ENCODE measurements around the gene BAG2. TPM values are rescaled to one million over a fixed set of nuclear protein-coding genes. Genes with fewer than 3 reads are reported as not detected.

The BAG2 gene
- 14.0 TPM for total RNA-seq (2021; ENCODE audit: unreplicated experiment)
- polyA plus RNA-seq (2012; ENCODE audit: insufficient read length) = 6.4 TPM
- percentile 93 among the genes with signal in this experiment for Bru-seq, nascent RNA
- percentile 94 among the genes with signal in this experiment for BruChase-seq, experiment 1, labeled RNA remaining after a 2-hour chase
- BruChase-seq, experiment 2, labeled RNA remaining after a 6-hour chase = percentile 90 among the genes with signal in this experiment
- long read RNA-seq, full-length matches to known transcripts = 114 of 135 reads
- long read RNA-seq, partial matches to known transcripts = 0 of 135 reads
- long read RNA-seq, other reads (novel, unspliced or antisense) = 21 of 135 reads

GRCh38 chr6:57172136-57173055, at the start of gene BAG2:
BAG2 (plus strand) TSS chr6:57172326; CDS start chr6:57172698, 372 bp downstream.
- in situ Hi-C loops (cut with HindIII; ENCODE audit: low pct_unique_long_range_greater_than_20kb, low sequenced_read_pairs) = no loop called here
- TF ChIP-seq REST (IDR thresholded peaks at IDR 0.05; ENCODE audit: insufficient read depth in 1 of 2, low read depth in 2 of 2, low read length in 1 of 2) (no peak; a peak in 1 of 4 replicates), POLR2AphosphoS5 (IDR thresholded peaks at IDR 0.05; ENCODE audit: low read depth, low read length) (peak; percentile 97), CTCF (IDR thresholded peaks at IDR 0.05) (0 out of 2 replicates have a peak, but pooled peaks have one; percentile 21), TCF7L2 (IDR thresholded peaks at IDR 0.05; ENCODE audit: low read depth, low read length) (peak; percentile 62; the same call in 1 of the 2 replicates), SIN3A (IDR thresholded peaks at IDR 0.05; ENCODE audit: borderline replicate concordance, insufficient read depth, low read depth, low read length) (peak; percentile 71; the same call in 1 of the 2 replicates)
- Histone ChIP-seq H3K27ac (ENCODE audit: low read length) (peak within 1 kb of the TSS; percentile 95), H3K36me3 (ENCODE audit: control insufficient read depth, insufficient read depth, low read length) (peaks cover 12% of the 10 kb centered on the region), H3K4me3 (ENCODE audit: low read depth in 2 of 2, low read length in 2 of 2) (peak within 1 kb of the TSS; percentile 89 to 92), H3K27me3 (ENCODE audit: control insufficient read depth, insufficient read depth, low read length) (no peaks in the 10 kb centered on the region), H3K9me3 (ENCODE audit: control insufficient read depth, insufficient read depth, low read depth, low read length) (no peaks in the 10 kb centered on the region), H3K4me1 (ENCODE audit: control insufficient read depth, insufficient read depth, low read length) (peaks cover 46% of the 10 kb centered on the region)
- no TSS peak for BruUV-seq (replicated peaks)
- ChIA-PET CTCF (interaction anchor here (0.6 to 1.3 kb wide), 2 partner anchors 18 to 281 kb away, joined by 3 to 4 read pairs; no protein-coding TSS in a partner anchor), POLR2A (interaction anchor here (1.4 kb wide), 1 partner anchor 60 kb away, joined by 3 read pairs; no protein-coding TSS in a partner anchor)
- intact Hi-C loops (cut with micrococcal nuclease; ENCODE audit: unreplicated experiment) = loop anchor here (10.0 kb wide), 1 partner anchor 218 kb away; the partner anchor contains the start of gene BEND6
- peak; percentile 96 for ATAC-seq
- peak; percentile 63 for DNase-seq (ENCODE audit: low read depth, low spot score)

GRCh38 chr6:57123111-57123510, 49.0 kb upstream of the BAG2 start:
- no peak for DNase-seq (ENCODE audit: low read depth, low spot score)
- Histone ChIP-seq H3K36me3 (ENCODE audit: control insufficient read depth, insufficient read depth, low read length) (no peaks in the 10 kb centered on the region; the same call in 1 of the 2 replicates), H3K27me3 (ENCODE audit: control insufficient read depth, insufficient read depth, low read length) (no peaks in the 10 kb centered on the region), H3K4me1 (ENCODE audit: control insufficient read depth, insufficient read depth, low read length) (peaks cover 7% of the 10 kb centered on the region; the same call in 1 of the 2 replicates), H3K9me3 (ENCODE audit: control insufficient read depth, insufficient read depth, low read depth, low read length) (no peaks in the 10 kb centered on the region), H3K4me3 (ENCODE audit: low read depth in 2 of 2, low read length in 2 of 2) (no peak overlapping the region), H3K27ac (ENCODE audit: low read length) (no peak overlapping the region)
- in situ Hi-C loops (cut with HindIII; ENCODE audit: low pct_unique_long_range_greater_than_20kb, low sequenced_read_pairs) (no loop called here), intact Hi-C loops (cut with micrococcal nuclease; ENCODE audit: unreplicated experiment) (no loop called here)
- ChIA-PET POLR2A (no interaction called here), CTCF (no interaction called here)
- no peak for ATAC-seq
- TF ChIP-seq POLR2AphosphoS5 (IDR thresholded peaks at IDR 0.05; ENCODE audit: low read depth, low read length) (no peak), SIN3A (IDR thresholded peaks at IDR 0.05; ENCODE audit: borderline replicate concordance, insufficient read depth, low read depth, low read length) (no peak)
- BruUV-seq (replicated peaks) = no TSS peak
